Type B pancreatic cell (in vitro differentiated cells): Measurements from ENCODE around the gene LYSMD4. TPM values are rescaled to one million over a fixed set of nuclear protein-coding genes. Genes with fewer than 3 reads are reported as not detected.
"Not testable (repeated sequence)": the region's sequence is repeated elsewhere in the genome, so short reads cannot be mapped to it uniquely, and the experiment has no call there.

Source experiments
- DNase-seq: peaks from one replicate; pipeline ENCODE4 v3.0.0; 2021; ENCODE audit warnings: mixed read lengths; ENCODE audit not compliant: unreplicated experiment; ENCODE audit errors: extremely low spot score
- H3K27ac Mint-ChIP-seq: 2 replicates; pipeline ENCODE4 v1.8.0; 2021; ENCODE audit warnings: mild to moderate bottlenecking, mixed read lengths
- H3K27me3 Mint-ChIP-seq: 2 replicates; pipeline ENCODE4 v1.8.0; 2021; ENCODE audit warnings: mixed read lengths
- H3K36me3 Mint-ChIP-seq: 2 replicates; pipeline ENCODE4 v1.8.0; 2021; ENCODE audit warnings: mixed read lengths
- H3K4me1 Mint-ChIP-seq: one replicate; pipeline ENCODE4 v1.8.0; 2021; ENCODE audit warnings: mixed read lengths; ENCODE audit not compliant: unreplicated experiment
- H3K4me3 Mint-ChIP-seq: 2 replicates; pipeline ENCODE4 v1.8.0; 2021; ENCODE audit warnings: mild to moderate bottlenecking, mixed read lengths
- H3K9me3 Mint-ChIP-seq: 2 replicates; pipeline ENCODE4 v1.8.0; 2021; ENCODE audit warnings: mixed read lengths
- long read RNA-seq: library from polyadenylated mRNA; unstranded; transcript quantifications from one replicate; pipeline ENCODE4 v2.0.0, GENCODE V29; 2020
- total RNA-seq: library from RNA; stranded (reverse); gene quantifications from 2 replicates; pipeline ENCODE4 v1.2.1, GENCODE V29; 2021; ENCODE audit warnings: low replicate concordance
- TF ChIP-seq, protein P1 (sequence below): fragments of 200-600 bp; sonication (generic); conservative IDR thresholded peaks from 2 replicates; pipeline ENCODE4 v1.5.0; 2021; ENCODE audit warnings: antibody characterized with exemption, mild to moderate bottlenecking

Gene LYSMD4
- 11.8 and 16.9 TPM in 2 replicates for total RNA-seq
- long read RNA-seq, transcript LYSMD4-210 (2 exons, 2,431 nt), result major isoform, 8 of 28 reads
- long read RNA-seq, partial matches to known transcripts, result 0 of 28 reads
- long read RNA-seq, other reads (novel, unspliced or antisense), result 20 of 28 reads

DNA sequence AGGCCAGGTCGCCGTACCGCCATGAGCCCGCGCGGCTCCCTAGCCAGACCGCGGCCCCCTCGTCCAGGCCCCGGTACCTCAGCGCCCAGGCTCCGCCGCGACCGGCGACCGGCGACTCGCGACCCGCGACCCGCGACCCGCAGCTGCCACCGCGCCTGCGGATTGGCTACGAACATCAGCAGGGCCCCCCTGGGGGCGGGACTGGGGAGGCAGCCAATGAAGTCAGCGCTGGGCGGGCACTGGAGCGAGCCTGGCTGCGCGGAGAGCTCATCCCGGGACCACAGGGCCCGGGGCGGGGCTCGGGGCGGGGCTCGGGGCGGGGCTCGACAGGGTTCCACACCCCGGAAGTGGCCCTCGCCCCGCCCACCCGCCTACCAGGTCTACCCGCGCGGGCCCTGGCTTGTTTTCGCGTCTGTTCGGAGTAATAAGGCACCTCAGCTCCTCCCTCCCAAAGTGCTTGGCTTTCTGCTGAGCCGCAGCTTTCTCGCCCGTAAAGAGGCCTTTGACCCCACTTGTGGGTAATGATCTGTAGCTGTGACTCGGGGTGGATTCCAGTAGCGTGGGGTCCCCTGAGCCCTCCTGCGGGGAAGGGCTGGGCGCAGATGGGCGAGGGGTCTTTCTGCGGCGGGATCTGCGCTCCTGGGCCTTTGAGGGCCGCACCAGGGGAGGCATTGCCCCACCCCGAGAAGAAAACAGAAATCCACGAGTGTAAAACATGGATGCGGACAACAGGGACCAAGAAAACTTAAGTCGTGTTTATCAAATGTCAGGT, at the start of gene LYSMD4:
LYSMD4 (minus strand) TSS at position 170 of the 772 bp plus-strand sequence. CDS start 1,438 bp downstream, outside the sequence.
- no peaks in the 10 kb centered on the region for H3K9me3 Mint-ChIP-seq
- peak; percentile 98 for DNase-seq
- no peaks in the 10 kb centered on the region for H3K27me3 Mint-ChIP-seq
- TF ChIP-seq, protein P1, sequence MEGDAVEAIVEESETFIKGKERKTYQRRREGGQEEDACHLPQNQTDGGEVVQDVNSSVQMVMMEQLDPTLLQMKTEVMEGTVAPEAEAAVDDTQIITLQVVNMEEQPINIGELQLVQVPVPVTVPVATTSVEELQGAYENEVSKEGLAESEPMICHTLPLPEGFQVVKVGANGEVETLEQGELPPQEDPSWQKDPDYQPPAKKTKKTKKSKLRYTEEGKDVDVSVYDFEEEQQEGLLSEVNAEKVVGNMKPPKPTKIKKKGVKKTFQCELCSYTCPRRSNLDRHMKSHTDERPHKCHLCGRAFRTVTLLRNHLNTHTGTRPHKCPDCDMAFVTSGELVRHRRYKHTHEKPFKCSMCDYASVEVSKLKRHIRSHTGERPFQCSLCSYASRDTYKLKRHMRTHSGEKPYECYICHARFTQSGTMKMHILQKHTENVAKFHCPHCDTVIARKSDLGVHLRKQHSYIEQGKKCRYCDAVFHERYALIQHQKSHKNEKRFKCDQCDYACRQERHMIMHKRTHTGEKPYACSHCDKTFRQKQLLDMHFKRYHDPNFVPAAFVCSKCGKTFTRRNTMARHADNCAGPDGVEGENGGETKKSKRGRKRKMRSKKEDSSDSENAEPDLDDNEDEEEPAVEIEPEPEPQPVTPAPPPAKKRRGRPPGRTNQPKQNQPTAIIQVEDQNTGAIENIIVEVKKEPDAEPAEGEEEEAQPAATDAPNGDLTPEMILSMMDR, result no peak
- H3K36me3 Mint-ChIP-seq, result peaks cover 4% of the 10 kb centered on the region
- H3K27ac Mint-ChIP-seq, result peak within 1 kb of the TSS; percentile 89
- peak within 1 kb of the TSS; percentile 94 for H3K4me3 Mint-ChIP-seq
- H3K4me1 Mint-ChIP-seq, result peaks cover 25% of the 10 kb centered on the region

GRCh38 chr15:99782029-99782428, 48.8 kb upstream of the LYSMD4 start:
- not testable (repeated sequence) for H3K36me3 Mint-ChIP-seq, H3K4me1 Mint-ChIP-seq, H3K4me3 Mint-ChIP-seq, H3K9me3 Mint-ChIP-seq, DNase-seq, H3K27me3 Mint-ChIP-seq, H3K27ac Mint-ChIP-seq

DNA sequence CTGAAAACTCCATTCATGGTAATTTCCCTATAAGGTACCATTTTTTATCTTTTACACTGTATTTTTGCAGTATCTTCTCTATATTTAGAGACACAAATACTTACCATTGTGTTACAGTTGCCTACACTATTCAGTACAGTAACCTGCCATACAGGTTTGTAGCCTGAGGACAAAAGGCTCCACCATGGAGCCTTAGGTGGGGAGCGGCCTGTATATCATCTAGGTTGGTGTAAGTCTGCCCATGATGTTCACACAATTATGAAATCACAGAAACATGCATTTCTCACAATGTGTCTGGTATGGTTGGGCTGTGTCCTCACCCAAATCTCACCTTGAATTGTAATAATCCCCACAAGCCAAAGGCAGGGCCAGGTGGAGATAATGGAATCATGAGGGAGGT, 43.9 kb upstream of the LYSMD4 start:
- TF ChIP-seq, protein P1, result no peak
- Mint-ChIP-seq H3K9me3 (peaks cover 8% of the 10 kb centered on the region), H3K4me1 (peaks cover 6% of the 10 kb centered on the region), H3K27ac (no peak overlapping the region), H3K4me3 (no peak overlapping the region), H3K27me3 (no peaks in the 10 kb centered on the region), H3K36me3 (no peaks in the 10 kb centered on the region)
- no peak for DNase-seq

DNA sequence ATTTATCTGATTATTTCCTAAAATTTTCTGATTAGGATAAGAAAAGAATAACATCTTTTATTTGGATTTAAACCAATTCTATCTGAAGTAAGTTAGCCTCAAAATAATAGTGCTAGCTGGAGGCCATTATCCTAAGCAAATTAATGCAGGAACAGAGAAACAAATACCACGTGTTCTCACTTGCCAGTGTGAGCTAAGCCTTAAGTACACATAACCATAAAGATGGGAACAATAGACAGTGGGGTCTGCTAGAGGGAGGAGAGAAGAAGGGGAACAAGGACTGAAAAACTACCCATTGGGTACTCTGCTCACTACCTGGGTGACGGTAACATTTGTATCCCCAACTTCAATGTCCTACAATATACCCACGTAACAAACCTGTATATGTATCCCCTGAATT, 31.3 kb upstream of the LYSMD4 start:
- Mint-ChIP-seq H3K4me1 (no peaks in the 10 kb centered on the region), H3K9me3 (no peaks in the 10 kb centered on the region), H3K27ac (no peak overlapping the region), H3K36me3 (no peaks in the 10 kb centered on the region), H3K27me3 (no peaks in the 10 kb centered on the region), H3K4me3 (no peak overlapping the region)
- TF ChIP-seq, protein P1, result no peak
- no peak for DNase-seq

DNA sequence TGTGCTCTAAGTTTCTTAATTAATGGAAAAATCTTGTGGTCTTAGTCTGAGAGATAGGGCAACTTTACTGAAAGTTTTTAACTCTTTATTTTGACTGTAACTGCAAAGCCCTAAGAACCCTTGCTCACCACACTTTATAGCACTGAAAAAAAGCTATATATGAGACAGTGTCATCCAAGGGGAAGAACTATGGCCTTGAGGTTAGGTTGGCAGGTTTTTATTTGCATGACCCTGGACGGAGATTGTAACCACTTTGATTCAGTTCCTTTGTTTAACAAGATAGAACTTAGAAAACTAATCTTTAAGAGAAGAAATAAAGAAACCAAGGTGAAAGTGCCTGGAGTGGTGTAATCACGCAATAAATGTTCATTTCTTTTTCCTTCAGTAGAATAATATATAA, 30.6 kb upstream of the LYSMD4 start:
- no peak overlapping the region for H3K27ac Mint-ChIP-seq
- no peak overlapping the region for H3K4me3 Mint-ChIP-seq
- no peaks in the 10 kb centered on the region for H3K36me3 Mint-ChIP-seq
- H3K9me3 Mint-ChIP-seq, result no peaks in the 10 kb centered on the region
- no peak for DNase-seq
- no peaks in the 10 kb centered on the region for H3K27me3 Mint-ChIP-seq
- TF ChIP-seq, protein P1, result no peak
- H3K4me1 Mint-ChIP-seq, result no peaks in the 10 kb centered on the region

- Mint-ChIP-seq H3K9me3 (no peaks in the 10 kb centered on the region), H3K27me3 (no peaks in the 10 kb centered on the region), H3K36me3 (no peaks in the 10 kb centered on the region), H3K4me1 (no peaks in the 10 kb centered on the region), H3K4me3 (no peak overlapping the region), H3K27ac (no peak overlapping the region)
- no peak for DNase-seq
- TF ChIP-seq, protein P1, result no peak
Observed at GRCh38 chr15:99762288-99762687, 29.1 kb upstream of the LYSMD4 start.
